ENCODE data around the gene SLC5A5.
"Not testable (repeated sequence)": the region's sequence is repeated elsewhere in the genome, so short reads cannot be mapped to it uniquely, and the experiment has no call there.

- TF ChIP-seq CTCF (IDR thresholded peaks at IDR 0.05; ENCODE audit: low read depth, low read length); EZH2phosphoT487 (IDR thresholded peaks at IDR 0.05; ENCODE audit: low read depth): not testable (repeated sequence)
Measured at GRCh38 chr19:17887221-17887620, 15.5 kb downstream of the SLC5A5 start.
